ENCODE data around the gene ZNF2. TPM values are rescaled to one million over a fixed set of nuclear protein-coding genes. Genes with fewer than 3 reads are reported as not detected.

Gene ZNF2
- total and polyA plus RNA-seq, 2 of the 13 experiments (the other 11 are each of a cell fraction or from before 2014, with no cell fraction given): 4.3 to 6.1 TPM

DNA sequence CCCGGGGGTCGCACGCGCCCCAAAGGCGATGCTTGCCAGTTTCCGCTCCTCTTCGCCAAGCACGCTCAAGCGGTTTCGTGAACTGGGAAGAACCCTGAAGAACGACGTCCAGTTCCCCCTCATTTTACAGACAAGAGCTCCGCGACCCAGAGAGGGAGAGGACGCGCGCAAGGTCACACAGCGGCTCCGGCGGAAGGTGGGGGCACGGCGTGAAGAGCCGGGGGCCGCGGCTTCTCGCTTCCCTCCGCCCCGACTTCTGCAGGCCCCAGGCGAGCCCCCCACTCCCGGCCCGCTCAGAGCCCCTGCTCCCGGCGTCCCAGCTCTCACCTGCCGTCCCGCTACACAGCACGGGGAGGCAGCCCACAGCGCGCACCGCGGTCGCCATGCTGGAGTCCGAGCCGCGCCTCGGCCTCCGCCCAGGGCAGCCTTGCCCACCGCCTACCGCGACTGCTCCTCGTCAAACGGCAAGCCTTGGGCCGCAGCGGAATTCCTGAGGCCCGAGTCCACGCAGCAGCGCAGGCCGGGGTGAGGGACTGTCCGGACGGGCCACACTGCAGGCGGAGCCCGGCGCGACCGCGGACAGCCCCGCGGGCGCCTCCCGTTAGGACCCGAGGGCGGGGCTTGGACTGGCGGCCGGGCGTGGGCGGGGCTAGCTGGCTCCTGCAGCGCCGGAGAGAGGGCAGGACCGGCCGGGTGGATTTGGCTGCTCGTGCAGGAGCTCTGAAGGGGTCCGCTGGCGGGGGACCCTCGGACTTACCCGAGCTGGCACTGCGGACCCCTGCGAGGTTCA is 44.0 kb upstream of the ZNF2 start, which contains the start of gene MRPS5 (continued):
- TF ChIP-seq, protein P1, sequence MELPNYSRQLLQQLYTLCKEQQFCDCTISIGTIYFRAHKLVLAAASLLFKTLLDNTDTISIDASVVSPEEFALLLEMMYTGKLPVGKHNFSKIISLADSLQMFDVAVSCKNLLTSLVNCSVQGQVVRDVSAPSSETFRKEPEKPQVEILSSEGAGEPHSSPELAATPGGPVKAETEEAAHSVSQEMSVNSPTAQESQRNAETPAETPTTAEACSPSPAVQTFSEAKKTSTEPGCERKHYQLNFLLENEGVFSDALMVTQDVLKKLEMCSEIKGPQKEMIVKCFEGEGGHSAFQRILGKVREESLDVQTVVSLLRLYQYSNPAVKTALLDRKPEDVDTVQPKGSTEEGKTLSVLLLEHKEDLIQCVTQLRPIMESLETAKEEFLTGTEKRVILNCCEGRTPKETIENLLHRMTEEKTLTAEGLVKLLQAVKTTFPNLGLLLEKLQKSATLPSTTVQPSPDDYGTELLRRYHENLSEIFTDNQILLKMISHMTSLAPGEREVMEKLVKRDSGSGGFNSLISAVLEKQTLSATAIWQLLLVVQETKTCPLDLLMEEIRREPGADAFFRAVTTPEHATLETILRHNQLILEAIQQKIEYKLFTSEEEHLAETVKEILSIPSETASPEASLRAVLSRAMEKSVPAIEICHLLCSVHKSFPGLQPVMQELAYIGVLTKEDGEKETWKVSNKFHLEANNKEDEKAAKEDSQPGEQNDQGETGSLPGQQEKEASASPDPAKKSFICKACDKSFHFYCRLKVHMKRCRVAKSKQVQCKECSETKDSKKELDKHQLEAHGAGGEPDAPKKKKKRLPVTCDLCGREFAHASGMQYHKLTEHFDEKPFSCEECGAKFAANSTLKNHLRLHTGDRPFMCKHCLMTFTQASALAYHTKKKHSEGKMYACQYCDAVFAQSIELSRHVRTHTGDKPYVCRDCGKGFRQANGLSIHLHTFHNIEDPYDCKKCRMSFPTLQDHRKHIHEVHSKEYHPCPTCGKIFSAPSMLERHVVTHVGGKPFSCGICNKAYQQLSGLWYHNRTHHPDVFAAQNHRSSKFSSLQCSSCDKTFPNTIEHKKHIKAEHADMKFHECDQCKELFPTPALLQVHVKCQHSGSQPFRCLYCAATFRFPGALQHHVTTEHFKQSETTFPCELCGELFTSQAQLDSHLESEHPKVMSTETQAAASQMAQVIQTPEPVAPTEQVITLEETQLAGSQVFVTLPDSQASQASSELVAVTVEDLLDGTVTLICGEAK (IDR thresholded peaks at IDR 0.05): no peak
- TF ChIP-seq, protein P1 (CRISPR knock-in tag; IDR thresholded peaks at IDR 0.05): no peak
- TF ChIP-seq ZNF383 (CRISPR knock-in tag; IDR thresholded peaks at IDR 0.05; ENCODE audit: borderline replicate concordance) (no peak), ZC3H4 (CRISPR knock-in tag; IDR thresholded peaks at IDR 0.05; ENCODE audit: borderline replicate concordance) (no peak; the same call in 1 of the 2 replicates), HMG20B (CRISPR knock-in tag; conservative IDR thresholded peaks at IDR 0.05) (0 out of 2 replicates have a peak, but pooled peaks have one; percentile 12), IKZF4 (CRISPR knock-in tag; IDR thresholded peaks at IDR 0.05; ENCODE audit: borderline replicate concordance, low read depth, not compliant biosample characterization) (peak; percentile 97), NFE2 (CRISPR knock-in tag; IDR thresholded peaks at IDR 0.05) (no peak), HNRNPUL1 (IDR thresholded peaks at IDR 0.05; ENCODE audit: low read depth, low read length) (no peak), DPF2 (CRISPR knock-in tag; IDR thresholded peaks at IDR 0.05; ENCODE audit: borderline replicate concordance, low read depth) (no peak), YEATS2 (CRISPR knock-in tag; IDR thresholded peaks at IDR 0.05; ENCODE audit: borderline replicate concordance) (peak; percentile 83), ATM (IDR thresholded peaks at IDR 0.05; ENCODE audit: borderline replicate concordance) (no peak), RFX3 (CRISPR knock-in tag; IDR thresholded peaks at IDR 0.05) (no peak), MTA3 (CRISPR knock-in tag; IDR thresholded peaks at IDR 0.05) (no peak), RXRB (CRISPR knock-in tag; IDR thresholded peaks at IDR 0.05; ENCODE audit: borderline replicate concordance) (peak; percentile 28; the same call in 1 of the 2 replicates), SETDB1 (CRISPR knock-in tag; IDR thresholded peaks at IDR 0.05; ENCODE audit: borderline replicate concordance) (no peak), ZNF772 (CRISPR knock-in tag; IDR thresholded peaks at IDR 0.05) (peak; percentile 82), CEBPB (IDR thresholded peaks at IDR 0.05; ENCODE audit: borderline replicate concordance, low read depth, low read length) (no peak)
- TF ChIP-seq, protein P2, sequence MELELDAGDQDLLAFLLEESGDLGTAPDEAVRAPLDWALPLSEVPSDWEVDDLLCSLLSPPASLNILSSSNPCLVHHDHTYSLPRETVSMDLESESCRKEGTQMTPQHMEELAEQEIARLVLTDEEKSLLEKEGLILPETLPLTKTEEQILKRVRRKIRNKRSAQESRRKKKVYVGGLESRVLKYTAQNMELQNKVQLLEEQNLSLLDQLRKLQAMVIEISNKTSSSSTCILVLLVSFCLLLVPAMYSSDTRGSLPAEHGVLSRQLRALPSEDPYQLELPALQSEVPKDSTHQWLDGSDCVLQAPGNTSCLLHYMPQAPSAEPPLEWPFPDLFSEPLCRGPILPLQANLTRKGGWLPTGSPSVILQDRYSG (CRISPR knock-in tag; IDR thresholded peaks at IDR 0.05): peak; percentile 52; the same call in 1 of the 2 replicates
- TF ChIP-seq, protein P3, sequence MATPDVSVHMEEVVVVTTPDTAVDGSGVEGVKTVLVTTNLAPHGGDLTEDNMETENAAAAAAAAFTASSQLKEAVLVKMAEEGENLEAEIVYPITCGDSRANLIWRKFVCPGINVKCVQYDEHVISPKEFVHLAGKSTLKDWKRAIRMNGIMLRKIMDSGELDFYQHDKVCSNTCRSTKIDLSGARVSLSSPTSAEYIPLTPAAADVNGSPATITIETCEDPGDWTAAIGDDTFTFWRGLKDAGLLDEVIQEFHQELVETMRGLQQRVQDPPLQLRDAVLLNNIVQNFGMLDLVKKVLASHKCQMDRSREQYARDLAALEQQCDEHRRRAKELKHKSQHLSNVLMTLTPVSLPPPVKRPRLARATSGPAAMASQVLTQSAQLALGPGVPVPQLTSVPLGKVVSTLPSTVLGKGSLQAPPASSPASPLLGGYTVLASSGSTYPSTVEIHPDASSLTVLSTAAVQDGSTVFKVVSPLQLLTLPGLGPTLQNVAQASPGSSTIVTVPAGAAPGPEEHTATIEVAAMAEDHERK (CRISPR knock-in tag; IDR thresholded peaks at IDR 0.05; ENCODE audit: low read depth): no peak

All from HepG2 (cell line).